ENCODE data around the gene ZFC3H1. TPM values are rescaled to one million over a fixed set of nuclear protein-coding genes. Genes with fewer than 3 reads are reported as not detected.
A peak's percentile ranks its signal among the peaks of the same experiment; 100 is the strongest.
"Not testable (repeated sequence)": the region's sequence is repeated elsewhere in the genome, so short reads cannot be mapped to it uniquely, and the experiment has no call there.

The ZFC3H1 gene
- total RNA-seq, 1 donor from 2014 or later = 57.1 TPM

DNA sequence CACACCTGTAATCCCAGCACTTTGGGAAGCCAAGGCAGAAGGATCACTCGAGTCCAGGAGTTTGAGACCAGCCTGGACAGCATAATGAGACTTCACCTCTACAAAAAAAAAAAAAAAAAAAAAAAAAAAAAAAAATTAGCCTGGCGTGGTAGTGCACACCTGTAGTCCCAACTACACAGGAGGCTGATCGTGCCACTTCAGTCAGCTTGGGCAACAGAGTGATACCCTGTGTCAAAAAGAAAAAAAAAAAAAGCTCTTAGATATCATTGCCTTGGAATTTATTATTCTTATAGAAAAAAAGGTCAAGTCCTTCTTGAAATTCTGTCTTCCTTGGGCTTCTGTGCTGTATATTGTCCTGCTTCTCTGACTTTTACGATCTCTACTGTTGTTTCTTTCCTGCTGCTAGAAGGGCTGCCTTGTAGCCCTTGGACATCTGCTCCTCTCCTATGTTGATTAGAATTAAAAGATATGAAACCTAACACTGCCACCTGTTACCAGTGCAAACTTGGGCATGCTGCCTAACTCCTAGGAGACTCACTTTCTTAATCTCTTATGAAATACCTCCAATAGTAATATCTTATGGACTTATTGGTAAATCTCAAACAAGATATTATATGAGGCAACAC lies 28.0 kb upstream of the ZFC3H1 start:
- no peak for DNase-seq
- Histone ChIP-seq H3K4me3 (no peak overlapping the region), H3K36me3 (peaks cover 10% of the 10 kb centered on the region), H3K4me1 (peaks cover 19% of the 10 kb centered on the region), H3K9me3 (no peaks in the 10 kb centered on the region), H3K27ac (no peak overlapping the region), H3K27me3 (ENCODE audit: low read depth) (no peaks in the 10 kb centered on the region)
- intact Hi-C loops (cut with DNase I) = no loop called here
- TF ChIP-seq, protein P1, sequence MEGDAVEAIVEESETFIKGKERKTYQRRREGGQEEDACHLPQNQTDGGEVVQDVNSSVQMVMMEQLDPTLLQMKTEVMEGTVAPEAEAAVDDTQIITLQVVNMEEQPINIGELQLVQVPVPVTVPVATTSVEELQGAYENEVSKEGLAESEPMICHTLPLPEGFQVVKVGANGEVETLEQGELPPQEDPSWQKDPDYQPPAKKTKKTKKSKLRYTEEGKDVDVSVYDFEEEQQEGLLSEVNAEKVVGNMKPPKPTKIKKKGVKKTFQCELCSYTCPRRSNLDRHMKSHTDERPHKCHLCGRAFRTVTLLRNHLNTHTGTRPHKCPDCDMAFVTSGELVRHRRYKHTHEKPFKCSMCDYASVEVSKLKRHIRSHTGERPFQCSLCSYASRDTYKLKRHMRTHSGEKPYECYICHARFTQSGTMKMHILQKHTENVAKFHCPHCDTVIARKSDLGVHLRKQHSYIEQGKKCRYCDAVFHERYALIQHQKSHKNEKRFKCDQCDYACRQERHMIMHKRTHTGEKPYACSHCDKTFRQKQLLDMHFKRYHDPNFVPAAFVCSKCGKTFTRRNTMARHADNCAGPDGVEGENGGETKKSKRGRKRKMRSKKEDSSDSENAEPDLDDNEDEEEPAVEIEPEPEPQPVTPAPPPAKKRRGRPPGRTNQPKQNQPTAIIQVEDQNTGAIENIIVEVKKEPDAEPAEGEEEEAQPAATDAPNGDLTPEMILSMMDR (IDR thresholded peaks at IDR 0.05) = no peak
- ATAC-seq = no peak

DNA sequence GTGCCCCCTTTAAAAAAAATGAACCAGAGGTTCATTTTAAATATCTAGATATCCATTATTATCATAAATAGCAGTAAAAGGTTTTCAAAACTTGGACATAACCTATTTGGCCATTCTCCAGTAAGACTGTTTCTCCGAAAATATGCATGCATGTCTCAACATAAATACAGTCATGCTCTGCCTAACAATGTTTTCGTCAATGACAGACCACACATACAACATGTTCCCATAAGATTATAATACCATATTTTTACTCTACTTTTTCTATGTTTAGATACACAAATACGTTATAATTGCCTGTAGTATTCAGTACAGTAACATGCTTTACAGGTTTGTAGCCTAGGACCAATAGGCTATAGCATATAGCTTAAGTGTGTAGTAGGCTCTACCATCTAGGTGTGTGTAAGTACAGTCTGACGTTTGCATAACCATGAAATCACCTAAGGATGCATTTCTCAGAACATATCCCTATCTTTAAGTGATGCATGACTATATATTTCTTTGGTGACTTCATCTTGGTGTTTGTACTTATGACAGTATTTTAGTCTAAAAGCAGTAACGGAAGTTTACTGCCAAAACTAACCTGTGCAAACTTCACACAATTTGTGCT lies 25.4 kb upstream of the ZFC3H1 start:
- no peaks in the 10 kb centered on the region for H3K36me3 ChIP-seq
- no peak overlapping the region for H3K4me3 ChIP-seq
- TF ChIP-seq, protein P1 (IDR thresholded peaks at IDR 0.05) = no peak
- ATAC-seq (no peak), DNase-seq (no peak)
- H3K27me3 ChIP-seq (ENCODE audit: low read depth) = no peaks in the 10 kb centered on the region
- intact Hi-C loops (cut with DNase I) = no loop called here
- no peaks in the 10 kb centered on the region for H3K9me3 ChIP-seq
- H3K27ac ChIP-seq = no peak overlapping the region
- peaks cover 19% of the 10 kb centered on the region for H3K4me1 ChIP-seq

DNA sequence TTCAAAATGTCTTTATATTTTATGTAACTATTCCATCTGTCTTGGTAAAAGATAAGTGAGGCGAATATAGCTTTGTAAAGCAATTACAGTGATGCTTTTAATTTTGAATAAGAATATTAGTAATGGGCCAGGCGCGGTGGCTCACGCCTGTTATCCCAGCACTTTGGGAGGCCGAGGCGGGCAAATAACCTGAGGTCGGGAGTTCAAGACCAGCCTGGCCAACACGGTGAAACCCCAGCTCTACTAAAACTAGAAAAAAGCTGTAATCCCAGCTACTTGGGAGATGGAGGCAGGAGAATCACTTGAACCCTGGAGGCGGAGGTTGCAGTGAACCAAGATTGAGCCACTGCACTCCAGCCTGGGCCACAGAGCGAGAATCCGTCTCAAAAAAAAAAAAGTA lies 23.5 kb upstream of the ZFC3H1 start:
- H3K27ac ChIP-seq; H3K36me3 ChIP-seq; DNase-seq; intact Hi-C loops (cut with DNase I); H3K9me3 ChIP-seq; H3K27me3 ChIP-seq (ENCODE audit: low read depth); ATAC-seq: not testable (repeated sequence)
- peak overlapping the region; percentile 63 for H3K4me3 ChIP-seq
- peaks cover 19% of the 10 kb centered on the region for H3K4me1 ChIP-seq

DNA sequence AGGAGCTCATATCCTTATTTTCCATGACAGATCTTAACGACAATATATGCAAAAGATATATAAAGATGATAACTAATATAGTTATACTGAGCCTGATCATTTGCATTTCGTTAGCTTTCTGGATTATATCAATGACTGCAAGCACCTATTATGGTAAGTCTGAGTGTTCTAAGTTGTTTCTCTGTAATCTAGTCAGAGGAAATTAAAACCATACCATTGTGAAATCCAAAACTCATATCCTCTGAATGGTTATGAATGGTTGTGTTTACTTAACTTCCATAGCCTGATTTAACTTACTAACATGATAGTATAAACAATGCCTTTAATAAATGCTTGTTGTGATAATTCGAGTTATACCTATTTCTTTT lies 23.0 kb upstream of the ZFC3H1 start:
- TF ChIP-seq, protein P1 (IDR thresholded peaks at IDR 0.05) = no peak
- Histone ChIP-seq H3K9me3 (no peaks in the 10 kb centered on the region), H3K36me3 (no peaks in the 10 kb centered on the region), H3K27me3 (ENCODE audit: low read depth) (no peaks in the 10 kb centered on the region), H3K4me1 (peaks cover 19% of the 10 kb centered on the region), H3K4me3 (peak overlapping the region; percentile 63), H3K27ac (peak overlapping the region; percentile 76)
- DNase-seq (no peak), ATAC-seq (no peak)
- intact Hi-C loops (cut with DNase I) = no loop called here

DNA sequence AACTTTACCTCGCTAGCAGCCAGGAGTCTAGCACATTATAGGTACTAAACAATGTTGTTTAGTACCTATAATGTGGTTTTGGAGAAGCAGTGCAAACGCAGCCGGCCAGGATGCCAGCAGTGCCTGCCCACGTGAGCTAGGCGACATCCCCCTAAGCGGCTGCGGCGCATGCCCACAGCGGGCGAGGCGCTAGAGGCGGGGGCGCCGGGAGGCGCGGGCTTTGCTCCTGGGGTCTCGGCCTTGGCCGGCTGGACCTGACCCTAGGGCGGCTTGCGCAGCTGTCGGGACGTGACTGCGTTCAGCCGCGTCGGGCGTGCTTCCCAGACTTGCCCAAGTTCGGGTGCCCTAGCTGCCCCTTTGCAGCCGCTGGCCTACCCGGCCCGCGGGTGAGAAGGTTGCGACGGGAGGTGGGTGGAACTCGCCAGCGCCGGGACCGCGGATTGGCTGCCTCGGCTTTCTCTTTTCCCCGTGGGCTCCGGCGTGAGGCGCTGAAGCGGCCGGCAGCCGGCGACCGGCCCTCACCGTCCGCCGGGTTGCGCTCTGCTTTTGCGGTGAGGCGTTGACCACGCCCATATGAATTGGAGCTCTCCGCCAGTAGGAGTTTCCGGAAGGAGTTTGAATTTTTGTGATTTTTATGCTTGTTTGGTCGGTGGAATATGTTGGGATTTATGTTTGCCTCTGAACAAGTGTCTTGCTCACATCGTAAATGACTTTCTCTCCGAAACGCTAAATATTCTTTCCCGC lies 22.4 kb upstream of the ZFC3H1 start, which contains the start of gene TMEM19:
TMEM19 (plus strand) TSS at position 169 of the 744 bp plus-strand sequence. CDS start 599 bp downstream, outside the sequence.
- peak within 1 kb of the TSS; percentile 63 for H3K4me3 ChIP-seq
- H3K9me3 ChIP-seq = no peaks in the 10 kb centered on the region
- peak; percentile 95 for DNase-seq
- intact Hi-C loops (cut with DNase I) = no loop called here
- H3K27ac ChIP-seq = peak within 1 kb of the TSS; percentile 76
- no peaks in the 10 kb centered on the region for H3K36me3 ChIP-seq
- peak; percentile 99 for ATAC-seq
- H3K27me3 ChIP-seq (ENCODE audit: low read depth) = no peaks in the 10 kb centered on the region
- TF ChIP-seq, protein P1 (IDR thresholded peaks at IDR 0.05) = peak; percentile 46
- H3K4me1 ChIP-seq = peaks cover 19% of the 10 kb centered on the region

Measured in lower lobe of right lung (tissue), 2 donors.